ENCODE measurements around the gene DYSF. TPM values are rescaled to one million over a fixed set of nuclear protein-coding genes. Genes with fewer than 3 reads are reported as not detected.

Gene DYSF
- total RNA-seq, 1 experiment from 2014 or later: 5.5 TPM

DNA sequence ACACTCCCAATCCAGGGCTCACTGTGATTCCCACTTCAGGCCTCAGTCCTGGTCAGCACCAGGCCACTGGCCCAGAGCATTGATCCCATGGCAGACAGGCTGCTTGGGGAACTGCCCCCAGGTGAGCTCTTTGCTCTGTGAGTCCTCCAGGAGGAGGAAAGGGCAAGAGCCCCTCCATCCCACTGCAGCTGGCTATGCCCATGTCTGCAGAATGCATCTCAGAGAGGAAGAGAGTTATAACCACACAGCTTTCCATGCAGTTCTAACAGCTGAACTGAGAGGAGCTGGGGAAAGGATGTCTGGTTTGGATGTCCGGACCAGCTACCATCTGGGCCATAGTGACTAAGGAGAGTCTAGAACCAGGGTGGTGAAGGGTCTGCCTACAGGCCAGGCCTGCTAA lies 230.3 kb downstream of the DYSF start:
- no peak overlapping the region for H3K4ac ChIP-seq (ENCODE audit: low read depth, low read length)
- H3K79me2 ChIP-seq (ENCODE audit: insufficient read depth, low read length): no peaks in the 10 kb centered on the region
- H3K4me1 ChIP-seq (ENCODE audit: insufficient read depth, low read length): no peaks in the 10 kb centered on the region
- H4K20me1 ChIP-seq (ENCODE audit: control insufficient read depth, insufficient read depth, insufficient read length): no peaks in the 10 kb centered on the region
- no peak overlapping the region for H2BK20ac ChIP-seq (ENCODE audit: low read depth, low read length, poor library complexity, severe bottlenecking)
- H4K91ac ChIP-seq (ENCODE audit: insufficient read length, low read depth, low read length): no peak overlapping the region
- H3K56ac ChIP-seq (ENCODE audit: insufficient read length, low read depth, low read length): no peak overlapping the region
- H3K9me3 Mint-ChIP-seq: no peaks in the 10 kb centered on the region
- no peaks in the 10 kb centered on the region for H3K23me2 ChIP-seq (ENCODE audit: insufficient read length, low read depth, low read length, poor library complexity, severe bottlenecking)
- no peak overlapping the region for H3K23ac ChIP-seq (ENCODE audit: insufficient read length, low read depth, low read length)
- no peak overlapping the region for H4K8ac ChIP-seq (replicated peaks; ENCODE audit: insufficient read length, low read depth, low read length)
- H3K27me3 Mint-ChIP-seq (ENCODE audit: low read depth): no peaks in the 10 kb centered on the region
- H2AK5ac ChIP-seq (ENCODE audit: insufficient read length, low read length): no peak overlapping the region
- no peak overlapping the region for H2BK120ac ChIP-seq (ENCODE audit: low read depth, low read length, poor library complexity, severe bottlenecking)
- no peak overlapping the region for H3K18ac ChIP-seq (ENCODE audit: insufficient read length, low read depth, low read length)
- DNase-seq: no peak
- no peaks in the 10 kb centered on the region for H3K79me1 ChIP-seq (ENCODE audit: insufficient read depth, low read depth, low read length, poor library complexity, severe bottlenecking)
- H3K9ac ChIP-seq (ENCODE audit: extremely low read depth, insufficient read length, low read length): no peak overlapping the region
- H3K27me3 ChIP-seq (ENCODE audit: insufficient read depth, low read length): no peaks in the 10 kb centered on the region
- TF ChIP-seq, protein P1, sequence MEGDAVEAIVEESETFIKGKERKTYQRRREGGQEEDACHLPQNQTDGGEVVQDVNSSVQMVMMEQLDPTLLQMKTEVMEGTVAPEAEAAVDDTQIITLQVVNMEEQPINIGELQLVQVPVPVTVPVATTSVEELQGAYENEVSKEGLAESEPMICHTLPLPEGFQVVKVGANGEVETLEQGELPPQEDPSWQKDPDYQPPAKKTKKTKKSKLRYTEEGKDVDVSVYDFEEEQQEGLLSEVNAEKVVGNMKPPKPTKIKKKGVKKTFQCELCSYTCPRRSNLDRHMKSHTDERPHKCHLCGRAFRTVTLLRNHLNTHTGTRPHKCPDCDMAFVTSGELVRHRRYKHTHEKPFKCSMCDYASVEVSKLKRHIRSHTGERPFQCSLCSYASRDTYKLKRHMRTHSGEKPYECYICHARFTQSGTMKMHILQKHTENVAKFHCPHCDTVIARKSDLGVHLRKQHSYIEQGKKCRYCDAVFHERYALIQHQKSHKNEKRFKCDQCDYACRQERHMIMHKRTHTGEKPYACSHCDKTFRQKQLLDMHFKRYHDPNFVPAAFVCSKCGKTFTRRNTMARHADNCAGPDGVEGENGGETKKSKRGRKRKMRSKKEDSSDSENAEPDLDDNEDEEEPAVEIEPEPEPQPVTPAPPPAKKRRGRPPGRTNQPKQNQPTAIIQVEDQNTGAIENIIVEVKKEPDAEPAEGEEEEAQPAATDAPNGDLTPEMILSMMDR (conservative IDR thresholded peaks at IDR 0.05): no peak
- H2AFZ ChIP-seq (ENCODE audit: low read length): no peak overlapping the region
- H4K5ac ChIP-seq (ENCODE audit: insufficient read length, low read depth, low read length): no peak overlapping the region
- H3K36me3 Mint-ChIP-seq (ENCODE audit: insufficient read depth in 1 of 3, low read depth in 3 of 3): peaks cover 0 to 3% (median 2%) of the 10 kb centered on the region in 3 experiments; a peak in 3 of 7 replicates
- H2BK15ac ChIP-seq (ENCODE audit: low read depth, low read length): no peak overlapping the region
- no CpG with 5 or more reads among the region's 1 CpG for WGBS (ENCODE audit: extremely low coverage, insufficient read length, low lambda C conversion rate)
- no peak overlapping the region for H2BK5ac ChIP-seq (ENCODE audit: insufficient read length, low read length)
- H3K27ac ChIP-seq (ENCODE audit: insufficient read length, low read depth, low read length): no peak overlapping the region
- H3K4me1 Mint-ChIP-seq: 0 out of 4 replicates have a peak, but pooled peaks cover 0 to under 1% of the 10 kb centered on the region in 2 experiments
- no peak overlapping the region for H2BK12ac ChIP-seq (ENCODE audit: insufficient read length, low read depth, low read length)
- no peak overlapping the region for H3K27ac Mint-ChIP-seq
- H3K9me3 ChIP-seq (ENCODE audit: control insufficient read depth, low read depth, low read length): no peaks in the 10 kb centered on the region
- no peak overlapping the region for H3K4me2 ChIP-seq (ENCODE audit: insufficient read depth, insufficient read length, low read length)
- H3K14ac ChIP-seq (ENCODE audit: insufficient read depth, low read length): no peak overlapping the region
- no peak overlapping the region for H3K4me3 Mint-ChIP-seq
- no peak overlapping the region for H3T11ph ChIP-seq (ENCODE audit: low read length)

All from H9 (cell line).